HG03039 (cell line): ENCODE data around the gene HAO1.
"Not testable (repeated sequence)": the region's sequence is repeated elsewhere in the genome, so short reads cannot be mapped to it uniquely, and the experiment has no call there.

Experiments
- ATAC-seq: cut with Tn5 transposase; IDR thresholded peaks from one replicate; pipeline ENCODE4 v1.9.1; 2021; ENCODE audit warnings: mild to moderate bottlenecking, moderate library complexity; ENCODE audit not compliant: unreplicated experiment

The HAO1 gene

GRCh38 chr20:7858734-7859250 is 81.5 kb downstream of the HAO1 start:
- ATAC-seq, result no peak

GRCh38 chr20:7856756-7857155 is 83.5 kb downstream of the HAO1 start:
- ATAC-seq, result no peak

GRCh38 chr20:7855545-7855944 is 84.7 kb downstream of the HAO1 start:
- no peak for ATAC-seq

- no peak for ATAC-seq
Observed at GRCh38 chr20:7853493-7853892, 86.8 kb downstream of the HAO1 start.

GRCh38 chr20:7850775-7851490 is 89.3 kb downstream of the HAO1 start:
- no peak for ATAC-seq

- ATAC-seq, result no peak
Observed at GRCh38 chr20:7849675-7850074, 90.6 kb downstream of the HAO1 start.

GRCh38 chr20:7848351-7848750 is 91.9 kb downstream of the HAO1 start:
- no peak for ATAC-seq

GRCh38 chr20:7843613-7844012 is 96.6 kb downstream of the HAO1 start:
- ATAC-seq, result no peak

GRCh38 chr20:7841971-7842310 is 98.3 kb downstream of the HAO1 start:
- ATAC-seq, result no peak

GRCh38 chr20:7841291-7841970 is 98.8 kb downstream of the HAO1 start:
- ATAC-seq, result no peak

GRCh38 chr20:7836076-7836475 is 104.2 kb downstream of the HAO1 start:
- ATAC-seq, result no peak

- not testable (repeated sequence) for ATAC-seq
Observed at GRCh38 chr20:7834441-7834840, 105.8 kb downstream of the HAO1 start.
